ENCODE results near the gene SPTB.
"Not testable (repeated sequence)": the region's sequence is repeated elsewhere in the genome, so short reads cannot be mapped to it uniquely, and the experiment has no call there.

Gene SPTB

GRCh38 chr14:64817631-64818030 lies 62.1 kb downstream of the SPTB start:
- no peak for DNase-seq

- DNase-seq: no peak
Observed at GRCh38 chr14:64816221-64816783, 63.4 kb downstream of the SPTB start.

- DNase-seq: no peak
Observed at GRCh38 chr14:64815257-64815656, 64.5 kb downstream of the SPTB start.

GRCh38 chr14:64812412-64812811 lies 67.3 kb downstream of the SPTB start:
- DNase-seq: no peak

- DNase-seq: no peak
Observed at GRCh38 chr14:64811676-64812075, 68.0 kb downstream of the SPTB start.

- no peak for DNase-seq
Observed at GRCh38 chr14:64808449-64808848, 71.3 kb downstream of the SPTB start.

GRCh38 chr14:64807551-64807950 lies 72.2 kb downstream of the SPTB start:
- peak in 1 of 14 donors; percentile 41 for DNase-seq

GRCh38 chr14:64806862-64807495 lies 72.7 kb downstream of the SPTB start:
- DNase-seq: no peak

GRCh38 chr14:64806202-64806861 lies 73.4 kb downstream of the SPTB start:
- DNase-seq: no peak

- DNase-seq: not testable (repeated sequence)
Observed at GRCh38 chr14:64805646-64806045, 74.1 kb downstream of the SPTB start.

- no peak for DNase-seq
Observed at GRCh38 chr14:64804754-64805260, 74.9 kb downstream of the SPTB start.

GRCh38 chr14:64801800-64802199 lies 77.9 kb downstream of the SPTB start:
- peak in 3 of 14 donors; percentile 5 to 38 (median 6) for DNase-seq

GRCh38 chr14:64801046-64801445 lies 78.7 kb downstream of the SPTB start:
- DNase-seq: peak in 1 of 14 donors; percentile 84

- DNase-seq: peak in 1 of 14 donors; percentile 27
Observed at GRCh38 chr14:64800000-64800399, 79.7 kb downstream of the SPTB start.

GRCh38 chr14:64799555-64799954 lies 80.2 kb downstream of the SPTB start:
- no peak for DNase-seq

GRCh38 chr14:64796369-64796768 lies 83.3 kb downstream of the SPTB start:
- DNase-seq: no peak

- DNase-seq: no peak
Observed at GRCh38 chr14:64795921-64796320, 83.8 kb downstream of the SPTB start.

- DNase-seq: no peak
Observed at GRCh38 chr14:64795211-64795610, 84.5 kb downstream of the SPTB start.

GRCh38 chr14:64792871-64793560 lies 86.7 kb downstream of the SPTB start:
- DNase-seq: no peak

GRCh38 chr14:64792231-64792630 lies 87.5 kb downstream of the SPTB start:
- peak in 1 of 14 donors; percentile 17 for DNase-seq

- DNase-seq: no peak
Observed at GRCh38 chr14:64790478-64790877, 89.2 kb downstream of the SPTB start.

- DNase-seq: no peak
Observed at GRCh38 chr14:64789696-64790095, 90.0 kb downstream of the SPTB start.

- DNase-seq: no peak
Observed at GRCh38 chr14:64788706-64789105, 91.0 kb downstream of the SPTB start.
